ENCODE data around the gene SLBP.
A peak's percentile ranks its signal among the peaks of the same experiment; 100 is the strongest.
"Not testable (repeated sequence)": the region's sequence is repeated elsewhere in the genome, so short reads cannot be mapped to it uniquely, and the experiment has no call there.

The SLBP gene

DNA sequence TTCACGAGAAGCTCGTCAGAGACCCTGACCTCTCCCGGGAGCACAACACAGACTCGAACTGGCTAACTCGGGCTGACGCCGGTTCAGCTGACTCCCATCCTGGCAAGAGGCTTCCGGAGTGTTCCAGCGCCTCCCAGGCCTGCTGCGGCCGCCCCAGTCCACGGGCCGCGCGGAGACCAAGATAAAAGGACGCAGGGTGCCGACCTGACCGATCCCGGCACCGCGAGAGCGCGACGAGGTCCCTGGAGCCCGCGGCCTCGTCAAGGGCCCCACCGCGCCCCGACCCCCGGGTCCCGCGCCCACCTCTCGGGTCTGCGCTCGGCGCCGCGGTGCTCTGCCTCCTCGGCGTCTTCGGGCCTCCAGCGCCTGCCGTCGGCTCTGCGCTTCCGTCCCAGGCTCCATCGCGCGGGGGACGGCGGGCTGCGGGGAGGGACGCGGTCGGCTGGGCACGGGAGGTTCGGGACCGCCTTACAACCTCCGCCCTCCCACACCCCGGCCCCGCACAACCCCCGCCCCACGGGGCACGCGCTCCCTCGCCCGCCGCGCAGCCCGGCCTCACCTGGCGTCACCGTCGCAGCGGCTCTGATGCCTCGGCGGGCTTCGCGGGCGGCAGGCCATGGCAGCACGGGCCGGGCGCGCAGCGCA is 426 bp downstream of the SLBP start:
- DNase-seq (ENCODE audit: low read depth in 2 of 2): peak; percentile 62 to 67
- TF ChIP-seq, protein P1, sequence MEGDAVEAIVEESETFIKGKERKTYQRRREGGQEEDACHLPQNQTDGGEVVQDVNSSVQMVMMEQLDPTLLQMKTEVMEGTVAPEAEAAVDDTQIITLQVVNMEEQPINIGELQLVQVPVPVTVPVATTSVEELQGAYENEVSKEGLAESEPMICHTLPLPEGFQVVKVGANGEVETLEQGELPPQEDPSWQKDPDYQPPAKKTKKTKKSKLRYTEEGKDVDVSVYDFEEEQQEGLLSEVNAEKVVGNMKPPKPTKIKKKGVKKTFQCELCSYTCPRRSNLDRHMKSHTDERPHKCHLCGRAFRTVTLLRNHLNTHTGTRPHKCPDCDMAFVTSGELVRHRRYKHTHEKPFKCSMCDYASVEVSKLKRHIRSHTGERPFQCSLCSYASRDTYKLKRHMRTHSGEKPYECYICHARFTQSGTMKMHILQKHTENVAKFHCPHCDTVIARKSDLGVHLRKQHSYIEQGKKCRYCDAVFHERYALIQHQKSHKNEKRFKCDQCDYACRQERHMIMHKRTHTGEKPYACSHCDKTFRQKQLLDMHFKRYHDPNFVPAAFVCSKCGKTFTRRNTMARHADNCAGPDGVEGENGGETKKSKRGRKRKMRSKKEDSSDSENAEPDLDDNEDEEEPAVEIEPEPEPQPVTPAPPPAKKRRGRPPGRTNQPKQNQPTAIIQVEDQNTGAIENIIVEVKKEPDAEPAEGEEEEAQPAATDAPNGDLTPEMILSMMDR (IDR thresholded peaks at IDR 0.05; ENCODE audit: low read depth, low read length): no peak
- peak overlapping the region; percentile 68 to 80 for H3K4me3 ChIP-seq (replicated peaks in 1 of 2; ENCODE audit: low read depth in 2 of 2, low read length in 2 of 2)

DNA sequence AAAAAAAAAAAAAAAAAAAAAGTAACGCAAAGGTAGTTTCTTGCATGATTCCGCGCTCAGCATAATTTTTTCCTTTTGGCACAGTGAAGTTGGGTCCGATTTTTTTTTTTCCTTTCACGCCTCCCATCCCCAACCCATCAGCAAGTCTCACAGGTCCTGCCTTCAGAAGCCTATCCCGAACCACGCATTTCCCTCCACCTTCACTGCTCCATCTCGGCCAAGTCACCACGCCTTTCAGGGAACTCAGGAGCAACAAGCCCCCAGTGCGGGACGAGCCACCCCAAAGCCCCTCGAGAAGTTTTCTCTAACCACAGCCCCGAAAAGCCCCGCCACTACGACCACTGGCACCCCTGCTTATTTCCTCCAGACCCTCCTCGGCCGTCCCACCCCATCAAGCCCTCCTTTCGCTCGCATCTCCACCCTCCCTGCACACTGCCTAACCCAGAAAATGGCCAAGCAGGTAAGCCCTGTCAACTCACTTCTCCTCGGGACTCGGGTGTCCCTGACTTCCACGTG is 1.0 kb downstream of the SLBP start:
- DNase-seq (ENCODE audit: low read depth in 2 of 2): no peak
- peak overlapping the region; percentile 68 to 80 for H3K4me3 ChIP-seq (replicated peaks in 1 of 2; ENCODE audit: low read depth in 2 of 2, low read length in 2 of 2)
- TF ChIP-seq, protein P1 (IDR thresholded peaks at IDR 0.05; ENCODE audit: low read depth, low read length): no peak

DNA sequence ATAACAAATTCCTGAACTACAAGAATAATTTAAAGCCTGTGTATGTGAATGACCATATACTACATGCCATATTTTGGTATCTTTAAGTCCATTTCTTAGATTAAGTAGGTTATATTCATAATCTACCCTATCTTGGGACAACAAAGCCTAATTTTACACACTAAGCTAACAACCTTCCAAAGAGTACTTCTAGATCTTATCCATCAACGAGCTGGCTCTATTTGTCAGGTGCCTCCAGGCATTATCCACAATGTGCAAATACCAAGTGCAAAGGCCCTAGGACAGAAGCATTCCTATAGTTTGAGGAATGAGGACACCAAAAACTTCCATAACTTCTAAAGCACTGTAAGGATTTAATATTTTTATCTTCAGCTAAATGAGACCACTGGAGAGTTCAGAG is 3.5 kb downstream of the SLBP start:
- DNase-seq (ENCODE audit: low read depth in 2 of 2): no peak
- TF ChIP-seq, protein P1 (IDR thresholded peaks at IDR 0.05; ENCODE audit: low read depth, low read length): no peak
- H3K4me3 ChIP-seq (replicated peaks in 1 of 2; ENCODE audit: low read depth in 2 of 2, low read length in 2 of 2): no peak overlapping the region

DNA sequence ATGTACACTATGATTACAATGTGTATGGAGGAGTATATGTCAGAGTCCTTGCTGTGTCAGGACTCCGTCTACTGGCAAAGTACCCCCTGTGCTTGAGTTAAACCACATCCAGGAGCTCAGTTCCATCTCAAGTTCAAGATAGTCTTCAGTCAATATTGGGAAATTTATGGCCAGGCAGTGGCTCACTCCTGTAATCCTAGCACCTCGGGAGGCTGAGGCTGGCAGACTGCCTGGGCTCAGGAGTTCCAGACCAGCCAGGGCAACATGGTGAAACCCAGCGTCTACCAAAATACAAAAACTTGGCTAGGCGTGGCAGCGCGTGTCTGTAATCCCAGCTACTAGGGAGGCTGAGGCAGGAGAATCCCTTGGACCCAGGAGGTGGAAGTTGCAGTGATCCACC is 5.8 kb downstream of the SLBP start:
- no peak overlapping the region for H3K4me3 ChIP-seq (replicated peaks in 1 of 2; ENCODE audit: low read depth in 2 of 2, low read length in 2 of 2)
- no peak for DNase-seq (ENCODE audit: low read depth in 2 of 2)
- TF ChIP-seq, protein P1 (IDR thresholded peaks at IDR 0.05; ENCODE audit: low read depth, low read length): no peak

DNA sequence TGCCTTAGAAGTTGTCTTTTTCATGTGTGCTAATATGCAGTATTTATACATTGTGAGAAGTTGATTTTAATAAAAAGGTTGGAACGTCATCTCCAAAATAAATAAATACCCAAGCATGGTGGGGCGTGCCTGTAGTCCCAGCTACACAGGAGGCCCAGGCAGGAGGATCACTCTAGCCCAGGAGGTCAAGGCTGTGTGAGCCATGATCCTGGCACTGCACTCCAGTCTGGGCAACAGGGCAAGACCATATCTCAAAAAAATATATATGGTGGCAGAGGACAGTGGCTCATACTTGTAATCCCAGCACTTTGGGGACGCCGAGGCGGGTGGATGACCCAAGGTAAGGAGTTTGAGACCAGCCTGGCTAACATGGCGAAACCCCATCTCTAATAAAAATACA is 6.4 kb downstream of the SLBP start:
- no peak for DNase-seq (ENCODE audit: low read depth in 2 of 2)
- H3K4me3 ChIP-seq (replicated peaks in 1 of 2; ENCODE audit: low read depth in 2 of 2, low read length in 2 of 2): no peak overlapping the region
- TF ChIP-seq, protein P1 (IDR thresholded peaks at IDR 0.05; ENCODE audit: low read depth, low read length): no peak

DNA sequence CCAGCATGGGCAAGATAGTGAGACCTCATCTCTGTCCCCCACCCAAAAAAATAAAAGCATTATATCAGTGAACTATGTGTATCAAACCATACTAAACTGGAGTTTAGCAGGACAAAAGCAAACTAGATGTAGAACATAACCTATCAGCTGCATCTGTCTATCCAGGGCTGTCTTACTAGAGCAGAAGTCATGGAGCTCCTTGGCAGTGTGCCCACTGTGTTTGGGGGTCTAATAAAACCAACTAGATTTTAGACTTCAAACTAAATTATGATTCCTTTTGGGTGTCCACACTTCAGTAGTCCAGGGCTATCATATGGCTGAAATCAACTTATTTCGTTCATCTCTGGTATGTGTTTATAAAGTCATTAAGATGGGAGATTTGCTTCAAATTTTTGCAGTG is 8.3 kb downstream of the SLBP start:
- TF ChIP-seq, protein P1 (IDR thresholded peaks at IDR 0.05; ENCODE audit: low read depth, low read length): no peak
- DNase-seq (ENCODE audit: low read depth in 2 of 2): no peak
- H3K4me3 ChIP-seq (replicated peaks in 1 of 2; ENCODE audit: low read depth in 2 of 2, low read length in 2 of 2): no peak overlapping the region

DNA sequence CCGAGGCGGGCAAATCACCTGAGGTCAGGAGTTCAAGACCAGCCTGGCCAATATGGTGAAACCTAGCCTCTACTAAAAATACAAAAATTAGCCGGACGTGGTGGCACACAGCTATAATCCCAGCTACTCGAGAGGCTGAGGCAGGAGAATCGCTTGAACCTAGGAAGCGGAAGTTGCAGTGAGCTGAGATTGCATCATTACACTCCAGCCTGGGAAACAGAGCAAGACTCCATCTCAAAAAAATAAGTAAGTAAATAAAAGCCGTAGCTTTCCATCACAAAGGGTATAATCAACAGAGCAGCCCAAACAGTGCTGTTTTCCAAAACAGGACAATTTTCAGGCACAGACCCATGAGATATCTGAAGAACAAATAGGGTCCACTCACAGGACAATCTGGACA is 10.4 kb downstream of the SLBP start:
- not testable (repeated sequence) for H3K4me3 ChIP-seq (replicated peaks in 1 of 2; ENCODE audit: low read depth in 2 of 2, low read length in 2 of 2)

More for the DNA sequence above, 10.4 kb downstream of the SLBP start:
- DNase-seq (ENCODE audit: low read depth in 2 of 2): not testable (repeated sequence)

Data from cardiac fibroblast (primary cell).